ENCODE data around the gene MLLT10.
"Not testable (repeated sequence)": the region's sequence is repeated elsewhere in the genome, so short reads cannot be mapped to it uniquely, and the experiment has no call there.

MLLT10 gene

GRCh38 chr10:21584834-21585530 is 51.0 kb downstream of the MLLT10 start:
- DNase-seq (ENCODE audit: low spot score): no peak

DNA sequence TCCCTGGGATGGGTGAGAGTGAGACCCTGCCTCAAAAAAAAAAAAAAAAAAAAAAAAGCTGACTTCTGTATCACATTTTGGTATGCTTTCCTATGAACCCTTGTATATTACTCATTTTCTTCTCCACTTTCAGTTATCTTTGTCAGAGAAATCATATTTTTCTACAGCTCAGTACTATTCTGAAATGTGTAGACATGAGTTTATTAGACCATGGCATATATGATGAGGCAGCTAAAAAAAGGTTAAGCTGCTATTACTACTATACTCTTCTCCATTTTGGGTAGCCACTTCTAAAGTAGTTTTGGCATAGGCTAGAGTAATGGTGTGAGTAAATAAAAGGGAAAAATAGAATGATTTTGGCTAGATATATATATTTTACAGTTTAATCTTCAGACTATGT is 53.4 kb downstream of the MLLT10 start:
- no peak for DNase-seq (ENCODE audit: low spot score)

- not testable (repeated sequence) for DNase-seq (ENCODE audit: low spot score)
Measured at GRCh38 chr10:21588159-21588558, 54.1 kb downstream of the MLLT10 start.

GRCh38 chr10:21593986-21594385 is 60.0 kb downstream of the MLLT10 start:
- DNase-seq (ENCODE audit: low spot score): no peak

DNA sequence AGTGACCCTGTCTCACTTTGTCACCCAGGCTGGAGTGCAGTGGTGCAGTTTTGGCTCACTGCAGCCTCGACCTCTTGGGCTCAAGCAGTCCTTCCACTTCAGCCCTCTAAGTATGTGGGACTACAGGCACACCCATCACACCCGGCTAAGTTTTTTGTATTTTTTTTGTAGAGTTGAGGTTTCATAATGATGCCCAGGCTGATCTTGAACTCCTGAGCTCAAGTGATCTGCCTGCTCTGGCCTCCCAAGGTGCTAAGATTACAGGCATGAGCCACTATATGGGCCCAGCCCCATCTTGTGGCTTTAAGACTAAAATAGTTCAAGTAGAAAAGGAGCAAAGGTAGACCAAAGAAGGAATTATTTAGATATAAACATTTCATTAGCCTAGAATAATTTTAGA is 65.5 kb downstream of the MLLT10 start:
- DNase-seq (ENCODE audit: low spot score): no peak

DNA sequence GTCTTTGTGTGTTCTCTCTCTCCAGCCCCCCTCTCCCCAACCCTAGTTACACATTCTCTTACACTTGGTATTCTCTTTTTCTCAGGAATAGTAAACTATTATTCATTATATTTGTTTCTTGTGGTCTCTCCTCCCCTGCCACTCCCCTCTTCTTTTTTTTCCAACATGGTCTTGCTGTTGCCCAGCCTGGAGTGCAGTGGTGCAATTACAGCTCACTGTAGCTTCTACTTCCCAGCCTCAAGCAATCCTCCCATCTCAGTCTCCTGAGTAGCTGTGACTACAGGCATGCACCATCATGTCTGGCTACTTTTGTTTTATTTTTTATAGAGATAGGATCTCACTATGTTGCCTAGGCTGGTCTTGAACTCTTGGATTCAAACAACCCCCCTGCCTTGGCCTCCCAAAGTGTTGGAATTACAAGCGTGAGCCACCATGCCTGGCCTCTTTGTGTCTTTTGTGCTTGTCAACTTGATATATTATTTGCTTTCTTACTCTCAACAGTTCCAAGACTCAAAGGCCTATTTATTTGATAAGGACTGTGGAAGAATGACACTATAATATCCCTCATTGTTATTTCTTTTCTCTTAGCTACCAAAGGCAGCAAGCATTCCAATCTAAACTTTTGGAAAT is 66.9 kb downstream of the MLLT10 start:
- DNase-seq (ENCODE audit: low spot score): no peak

- DNase-seq (ENCODE audit: low spot score): no peak
Measured at GRCh38 chr10:21602313-21602712, 68.3 kb downstream of the MLLT10 start.

DNA sequence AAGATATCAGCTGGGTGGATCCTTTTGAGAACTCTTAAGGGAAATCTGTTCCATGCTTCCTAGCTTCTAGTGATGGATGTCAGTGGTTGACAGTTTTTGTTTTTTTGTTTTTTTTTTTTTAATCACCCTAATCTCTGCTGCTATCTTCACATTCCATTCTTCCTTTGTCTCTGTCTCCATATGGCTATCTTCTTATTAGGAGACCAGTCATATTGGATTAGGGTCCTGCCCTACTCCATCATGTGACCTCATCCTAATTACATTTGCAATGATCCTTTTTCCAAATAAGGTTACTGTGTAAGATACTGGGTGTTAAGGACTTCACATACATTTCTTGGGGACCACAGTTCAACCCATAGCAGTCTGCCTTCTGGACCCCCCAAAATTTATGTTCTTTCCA is 69.7 kb downstream of the MLLT10 start:
- DNase-seq (ENCODE audit: low spot score): no peak

DNA sequence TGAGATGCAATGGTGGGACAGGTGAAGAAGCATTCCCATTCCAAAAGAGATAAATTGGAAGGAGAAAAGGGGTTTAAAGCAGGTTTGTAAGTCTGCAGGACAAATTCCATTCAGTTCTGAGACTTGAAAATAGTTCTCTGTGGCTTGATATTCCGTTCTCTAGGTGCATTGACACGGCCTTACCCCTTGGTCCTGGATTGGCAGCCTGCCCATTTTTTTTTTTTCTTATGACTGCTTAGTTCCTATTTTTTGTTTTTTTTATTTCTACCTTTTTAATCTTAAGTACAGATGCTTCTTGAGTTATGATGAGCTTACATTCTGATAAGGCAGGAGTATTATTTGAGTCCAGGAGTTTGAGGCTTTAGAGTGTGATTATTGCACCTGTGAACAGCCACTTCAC is 70.6 kb downstream of the MLLT10 start:
- no peak for DNase-seq (ENCODE audit: low spot score)

GRCh38 chr10:21607907-21608306 is 73.9 kb downstream of the MLLT10 start:
- no peak for DNase-seq (ENCODE audit: low spot score)

- DNase-seq (ENCODE audit: low spot score): no peak
Measured at GRCh38 chr10:21614000-21614399, 80.0 kb downstream of the MLLT10 start.

GRCh38 chr10:21617267-21617666 is 83.2 kb downstream of the MLLT10 start:
- no peak for DNase-seq (ENCODE audit: low spot score)

DNA sequence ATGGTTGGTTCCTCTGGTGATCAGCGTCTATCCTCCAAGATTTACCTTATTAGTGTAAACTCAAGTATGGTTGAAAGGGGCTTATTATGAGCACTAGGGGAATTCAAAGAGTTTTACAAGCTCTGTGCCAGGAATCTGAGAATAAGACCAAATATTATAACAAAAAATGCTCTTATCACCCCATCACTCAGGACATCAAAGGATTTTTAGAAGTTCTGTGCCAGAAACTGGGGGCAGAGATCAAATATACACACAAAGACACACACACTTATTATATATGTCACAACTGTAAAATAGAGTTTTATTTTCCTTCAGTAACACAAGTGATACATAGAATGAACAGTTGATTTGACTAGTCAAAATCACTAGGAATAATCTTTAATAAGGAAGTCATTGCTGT is 89.3 kb downstream of the MLLT10 start:
- DNase-seq (ENCODE audit: low spot score): no peak

GRCh38 chr10:21624421-21624820 is 90.4 kb downstream of the MLLT10 start:
- DNase-seq (ENCODE audit: low spot score): not testable (repeated sequence)

GRCh38 chr10:21624951-21625350 is 90.9 kb downstream of the MLLT10 start:
- no peak for DNase-seq (ENCODE audit: low spot score)

DNA sequence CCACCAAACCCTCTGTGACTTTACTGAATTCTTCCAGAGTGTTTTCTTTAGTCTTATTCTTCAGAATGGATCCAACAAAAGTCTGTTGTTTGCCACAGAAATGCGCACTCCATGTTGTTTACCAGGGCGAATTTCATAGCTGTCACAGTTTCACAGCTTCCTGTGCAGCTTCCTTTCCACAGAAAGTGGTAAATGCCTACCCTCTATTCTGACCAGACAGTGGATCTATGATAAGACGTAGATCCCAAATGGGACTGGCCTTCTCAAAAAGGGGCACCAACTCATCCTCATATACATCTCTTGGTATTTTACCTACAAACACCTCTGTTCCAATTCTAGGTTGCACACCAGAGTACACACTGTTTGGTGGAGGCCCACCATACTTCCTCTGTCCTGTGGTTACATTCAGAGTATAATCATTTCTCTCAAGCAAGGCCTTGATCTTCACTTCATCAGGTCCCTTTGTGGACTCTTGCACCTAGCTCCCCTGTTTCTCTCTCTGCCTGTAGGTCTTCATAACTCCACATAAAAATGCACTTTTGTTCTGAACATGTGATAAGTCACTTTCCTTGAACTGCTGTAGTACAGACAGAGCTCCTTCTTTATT is 91.7 kb downstream of the MLLT10 start:
- no peak for DNase-seq (ENCODE audit: low spot score)

- no peak for DNase-seq (ENCODE audit: low spot score)
Measured at GRCh38 chr10:21626457-21627161, 92.6 kb downstream of the MLLT10 start.

DNA sequence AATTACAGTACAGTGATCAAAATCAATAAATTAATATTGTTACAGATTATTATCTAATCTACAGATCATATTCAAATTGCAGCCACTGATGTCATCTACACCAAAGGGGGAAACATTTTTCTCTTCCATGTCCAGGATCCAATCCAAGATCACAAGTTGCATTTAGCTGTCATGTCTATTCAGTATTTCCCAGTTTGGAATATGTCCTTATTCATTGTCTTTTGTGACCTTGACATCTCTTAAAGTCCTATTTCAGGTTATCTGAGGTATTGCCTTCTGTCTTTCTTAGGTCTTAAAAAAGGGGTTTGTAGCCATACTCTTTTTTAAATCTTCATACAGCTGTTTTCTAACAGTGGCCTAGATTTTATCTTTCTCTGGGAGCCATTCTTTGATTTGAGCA is 93.3 kb downstream of the MLLT10 start:
- no peak for DNase-seq (ENCODE audit: low spot score)

DNA sequence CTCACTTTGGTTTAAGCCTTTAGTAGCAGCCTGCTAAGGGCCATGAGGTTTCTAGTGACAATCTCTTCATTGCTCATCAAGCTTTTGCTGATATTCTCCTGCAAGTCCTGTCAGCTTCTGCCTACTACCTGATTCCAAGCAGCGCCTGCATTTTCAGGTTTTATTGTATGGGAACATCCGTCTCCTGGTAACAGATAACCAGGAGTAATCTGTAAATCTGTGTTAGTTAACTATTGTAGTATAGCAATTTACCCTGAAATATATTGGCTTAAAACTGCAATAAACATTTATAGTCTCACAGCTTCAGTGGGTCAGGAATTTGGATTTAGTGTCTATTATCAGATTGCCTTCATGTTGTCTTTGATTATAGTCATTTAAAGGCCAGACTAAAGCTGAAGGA is 94.0 kb downstream of the MLLT10 start:
- no peak for DNase-seq (ENCODE audit: low spot score)

DNA sequence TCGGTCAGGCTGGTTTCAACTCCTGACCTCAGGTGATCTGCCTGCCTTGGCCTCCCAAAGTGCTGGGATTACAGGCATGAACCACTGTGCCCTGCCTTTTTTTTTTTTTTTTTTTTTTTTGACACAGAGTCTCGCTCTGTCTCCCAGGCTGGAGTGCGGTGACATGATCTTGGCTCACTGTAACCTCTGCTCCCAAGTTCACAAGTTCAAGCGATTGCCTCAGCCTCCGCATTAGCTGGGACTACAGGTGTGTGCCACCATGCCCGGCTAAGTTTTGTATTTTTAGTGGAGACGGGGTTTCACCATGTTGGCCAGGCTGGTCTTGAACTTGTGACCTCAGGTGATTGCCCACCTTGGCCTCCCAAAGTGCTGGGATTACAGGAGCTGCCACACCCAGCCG is 94.6 kb downstream of the MLLT10 start:
- DNase-seq (ENCODE audit: low spot score): not testable (repeated sequence)

GRCh38 chr10:21634599-21635365 is 100.8 kb downstream of the MLLT10 start:
- DNase-seq (ENCODE audit: low spot score): no peak

- DNase-seq (ENCODE audit: low spot score): no peak
Measured at GRCh38 chr10:21637795-21638194, 103.8 kb downstream of the MLLT10 start.
